Liver (tissue), 9 donors: ENCODE measurements around the gene SOX5. TPM values are rescaled to one million over a fixed set of nuclear protein-coding genes. Genes with fewer than 3 reads are reported as not detected.

ENCODE experiments used
- DNase-seq: peaks from one replicate; pipeline ENCODE4 v3.0.0-alpha.2; 2017; ENCODE audit warnings: low spot score
- H3K27ac ChIP-seq, 2 donors: one replicate each; pipeline ENCODE4 v1.7.0; 2013; ENCODE audit warnings: inconsistent platforms in 2 of 2, low read length in 2 of 2, control low read depth in 1 of 2, low read depth in 1 of 2, mild to moderate bottlenecking in 1 of 2
- H3K27me3 ChIP-seq, 4 donors: one replicate each; pipeline versions ENCODE4 v1.6.1 to v1.7.0; 2013; ENCODE audit warnings: low read length in 3 of 4, inconsistent platforms in 1 of 4, mild to moderate bottlenecking in 1 of 4, moderate library complexity in 1 of 4; ENCODE audit not compliant: control insufficient read depth in 4 of 4, insufficient read depth in 4 of 4
- H3K36me3 ChIP-seq, 4 donors: one replicate each; pipeline versions ENCODE4 v1.6.1 to v1.7.0; 2013; ENCODE audit warnings: low read length in 3 of 4, mild to moderate bottlenecking in 3 of 4, low read depth in 1 of 4, moderate library complexity in 1 of 4; ENCODE audit not compliant: control insufficient read depth in 4 of 4, insufficient read depth in 3 of 4
- H3K4me1 ChIP-seq, 4 donors: one replicate each; pipeline versions ENCODE4 v1.6.1 to v1.7.0; 2013; ENCODE audit warnings: low read length in 3 of 4, mild to moderate bottlenecking in 3 of 4, moderate library complexity in 1 of 4; ENCODE audit not compliant: control insufficient read depth in 4 of 4, insufficient read depth in 4 of 4
- H3K4me3 ChIP-seq, 3 donors: one replicate each; pipeline versions ENCODE4 v1.6.1 to v1.7.0; 2013; ENCODE audit warnings: low read length in 3 of 3, control low read depth in 1 of 3, low read depth in 1 of 3, mild to moderate bottlenecking in 1 of 3
- H3K9ac ChIP-seq, 2 donors: one replicate each; pipeline ENCODE4 v1.7.0; 2013; ENCODE audit warnings: low read length in 2 of 2, mild to moderate bottlenecking in 2 of 2, moderate library complexity in 2 of 2, control low read depth in 1 of 2, low read depth in 1 of 2
- H3K9me3 ChIP-seq, 4 donors: one replicate each; pipeline versions ENCODE4 v1.6.1 to v1.7.0; 2013; ENCODE audit warnings: low read length in 3 of 4; ENCODE audit not compliant: control insufficient read depth in 4 of 4
- CTCF ChIP-seq: fragments of 150-350 bp; IDR thresholded peaks from 2 replicates; pipeline ENCODE4 v1.5.1; 2017; ENCODE audit warnings: improper control_type of control experiment, low read depth, low read length; ENCODE audit not compliant: missing input control
- EGR1 ChIP-seq, 2 donors: IDR thresholded peaks; 2 replicates each; pipeline ENCODE4 v1.6.1; 2016 to 2018; ENCODE audit warnings: antibody characterized with exemption in 2 of 2, low read depth in 2 of 2
- FOXA1 ChIP-seq: IDR thresholded peaks from 2 replicates; pipeline ENCODE4 v1.6.1; 2016; ENCODE audit warnings: antibody characterized with exemption
- FOXA2 ChIP-seq: IDR thresholded peaks from 2 replicates; pipeline ENCODE4 v1.6.1; 2016; ENCODE audit warnings: antibody characterized with exemption
- GABPA ChIP-seq, 2 donors: IDR thresholded peaks in 1 of 2; conservative IDR thresholded peaks in 1 of 2; 2 replicates each; pipeline ENCODE4 v1.6.1; 2016; ENCODE audit warnings: antibody characterized with exemption in 2 of 2, mild to moderate bottlenecking in 1 of 2, moderate library complexity in 1 of 2
- HNF4A ChIP-seq, 2 donors: conservative IDR thresholded peaks; 2 replicates each; pipeline ENCODE4 v1.6.1; 2016; ENCODE audit warnings: antibody characterized with exemption in 2 of 2, mild to moderate bottlenecking in 2 of 2
- HNF4G ChIP-seq: IDR thresholded peaks from 2 replicates; pipeline ENCODE4 v1.6.1; 2016; ENCODE audit warnings: antibody characterized with exemption
- JUND ChIP-seq, 2 donors: IDR thresholded peaks; 2 replicates each; pipeline ENCODE4 v1.6.1; 2016; ENCODE audit warnings: antibody characterized with exemption in 2 of 2
- NR2F2 ChIP-seq: IDR thresholded peaks from 2 replicates; pipeline ENCODE4 v1.6.1; 2016; ENCODE audit warnings: antibody characterized with exemption
- RAD21 ChIP-seq, 2 donors: IDR thresholded peaks; 2 replicates each; pipeline ENCODE4 v1.6.1; 2016; ENCODE audit warnings: antibody characterized with exemption in 2 of 2, mild to moderate bottlenecking in 2 of 2
- REST ChIP-seq: IDR thresholded peaks from 2 replicates; pipeline ENCODE4 v1.6.1; 2016; ENCODE audit warnings: antibody characterized with exemption, mild to moderate bottlenecking
- RXRA ChIP-seq, 2 donors: IDR thresholded peaks; 2 replicates each; pipeline ENCODE4 v1.6.1; 2017 to 2018; ENCODE audit warnings: antibody characterized with exemption in 2 of 2, mild to moderate bottlenecking in 1 of 2
- SP1 ChIP-seq: IDR thresholded peaks from 2 replicates; pipeline ENCODE4 v1.6.1; 2018; ENCODE audit warnings: antibody characterized with exemption, mild to moderate bottlenecking
- TAF1 ChIP-seq: conservative IDR thresholded peaks from 2 replicates; pipeline ENCODE4 v1.6.1; 2016; ENCODE audit warnings: antibody characterized with exemption, mild to moderate bottlenecking
- YY1 ChIP-seq: IDR thresholded peaks from 2 replicates; pipeline ENCODE4 v1.6.1; 2016; ENCODE audit warnings: antibody characterized with exemption, mild to moderate bottlenecking
- WGBS: extraction: QIAGEN DNeasy Blood & Tissue Kit; methylation state at CpG from one replicate; pipeline ENCODE4 v1.1.7; 2013; 5-methylcytosine and 5-hydroxymethylcytosine counted together
- polyA plus RNA-seq, 2 donors: library from polyadenylated mRNA; stranded (reverse) in 1 of 2; unstranded in 1 of 2; fragments of 200-250 nt in 1 of 2; fragments of >200 nt in 1 of 2; fragmentation: Nextera tagmentation in 1 of 2; extraction: Ambion mirVana in 1 of 2; gene quantifications; one replicate each; pipeline versions ENCODE4 v1.2.1 to v1.2.3, GENCODE V29; 2013 to 2015
- total RNA-seq, 2 donors: library from RNA; depleted of rRNA; stranded (reverse); fragments of >200 nt; gene quantifications; one replicate each; pipeline ENCODE4 v1.2.3, GENCODE V29; 2014
- TF ChIP-seq, protein P1 (sequence below): IDR thresholded peaks from 2 replicates; pipeline ENCODE4 v1.6.1; 2016; ENCODE audit warnings: antibody characterized with exemption
- TF ChIP-seq, protein P2 (sequence below): IDR thresholded peaks from 2 replicates; pipeline ENCODE4 v1.6.1; 2016; ENCODE audit warnings: antibody characterized with exemption
- TF ChIP-seq, protein P3 (sequence below): IDR thresholded peaks from 2 replicates; pipeline ENCODE4 v1.6.1; 2016; ENCODE audit warnings: antibody characterized with exemption
- donor health status: healthy.
- donor health status: healthy.
- donor health status: healthy.
- donor health status: healthy.
- donor health status: healthy.

SOX5 gene
- total and polyA plus RNA-seq, 4 donors = 2.3 to 42.4 (median 12.3) TPM

DNA sequence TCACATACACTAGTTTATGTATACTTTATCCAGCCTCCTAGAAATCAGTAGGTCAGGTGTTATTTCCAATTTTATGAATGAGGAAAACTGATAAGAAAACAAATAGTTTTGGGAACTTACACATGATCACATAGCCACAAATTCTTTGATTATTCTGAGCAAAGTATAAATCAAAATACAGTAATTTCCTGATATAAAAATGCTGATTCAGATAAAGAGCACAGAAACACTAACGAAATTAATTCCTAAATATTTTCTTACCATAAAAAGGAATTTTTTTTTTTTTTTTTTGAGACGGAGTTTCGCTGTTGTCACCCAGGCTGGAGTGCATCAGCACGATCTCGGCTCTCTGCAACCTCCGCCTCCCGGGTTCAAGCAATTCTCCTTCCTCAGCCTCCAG is 275.4 kb downstream of the SOX5 start:
- no peak for TF ChIP-seq HNF4A (conservative IDR thresholded peaks at IDR 0.05)
- no peak for TF ChIP-seq FOXA1
- no peak for TF ChIP-seq EGR1 (IDR thresholded peaks at IDR 0.05; ENCODE audit: low read depth in 2 of 2)
- Histone ChIP-seq H3K27ac (no peak overlapping the region), H3K27me3 (no peaks in the 10 kb centered on the region), H3K36me3 (no peaks in the 10 kb centered on the region), H3K9me3 (no peaks in the 10 kb centered on the region), H3K9ac (no peak overlapping the region), H3K4me1 (no peaks in the 10 kb centered on the region), H3K4me3 (no peak overlapping the region)
- DNase-seq = no peak
- WGBS = 96% methylated on average over 7 of the region's 7 CpGs

- no peaks in the 10 kb centered on the region for H3K36me3 ChIP-seq
- 88% methylated on average over 3 of the region's 3 CpGs for whole genome bisulfite sequencing
- no peaks in the 10 kb centered on the region for H3K9me3 ChIP-seq
- no peaks in the 10 kb centered on the region for H3K4me1 ChIP-seq
- H3K9ac ChIP-seq = no peak overlapping the region
- H3K27me3 ChIP-seq = no peaks in the 10 kb centered on the region
- no peak overlapping the region for H3K27ac ChIP-seq
- TF ChIP-seq HNF4A (conservative IDR thresholded peaks at IDR 0.05) = no peak
- TF ChIP-seq, protein P1, sequence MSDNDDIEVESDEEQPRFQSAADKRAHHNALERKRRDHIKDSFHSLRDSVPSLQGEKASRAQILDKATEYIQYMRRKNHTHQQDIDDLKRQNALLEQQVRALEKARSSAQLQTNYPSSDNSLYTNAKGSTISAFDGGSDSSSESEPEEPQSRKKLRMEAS = no peak
- TF ChIP-seq FOXA2 = no peak
- TF ChIP-seq RAD21 (IDR thresholded peaks at IDR 0.05) = no peak
- TF ChIP-seq CTCF = no peak
- TF ChIP-seq HNF4G = no peak
- TF ChIP-seq JUND (IDR thresholded peaks at IDR 0.05) = no peak
- TF ChIP-seq, protein P2, sequence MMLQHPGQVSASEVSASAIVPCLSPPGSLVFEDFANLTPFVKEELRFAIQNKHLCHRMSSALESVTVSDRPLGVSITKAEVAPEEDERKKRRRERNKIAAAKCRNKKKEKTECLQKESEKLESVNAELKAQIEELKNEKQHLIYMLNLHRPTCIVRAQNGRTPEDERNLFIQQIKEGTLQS = no peak
- no peak for TF ChIP-seq NR2F2
- TF ChIP-seq RXRA (IDR thresholded peaks at IDR 0.05) = no peak
- TF ChIP-seq GABPA (IDR thresholded peaks at IDR 0.05 in 1 of 2, conservative IDR thresholded peaks at IDR 0.05 in 1 of 2) = no peak
- TF ChIP-seq SP1 = no peak
- TF ChIP-seq TAF1 = no peak
- TF ChIP-seq, protein P3, sequence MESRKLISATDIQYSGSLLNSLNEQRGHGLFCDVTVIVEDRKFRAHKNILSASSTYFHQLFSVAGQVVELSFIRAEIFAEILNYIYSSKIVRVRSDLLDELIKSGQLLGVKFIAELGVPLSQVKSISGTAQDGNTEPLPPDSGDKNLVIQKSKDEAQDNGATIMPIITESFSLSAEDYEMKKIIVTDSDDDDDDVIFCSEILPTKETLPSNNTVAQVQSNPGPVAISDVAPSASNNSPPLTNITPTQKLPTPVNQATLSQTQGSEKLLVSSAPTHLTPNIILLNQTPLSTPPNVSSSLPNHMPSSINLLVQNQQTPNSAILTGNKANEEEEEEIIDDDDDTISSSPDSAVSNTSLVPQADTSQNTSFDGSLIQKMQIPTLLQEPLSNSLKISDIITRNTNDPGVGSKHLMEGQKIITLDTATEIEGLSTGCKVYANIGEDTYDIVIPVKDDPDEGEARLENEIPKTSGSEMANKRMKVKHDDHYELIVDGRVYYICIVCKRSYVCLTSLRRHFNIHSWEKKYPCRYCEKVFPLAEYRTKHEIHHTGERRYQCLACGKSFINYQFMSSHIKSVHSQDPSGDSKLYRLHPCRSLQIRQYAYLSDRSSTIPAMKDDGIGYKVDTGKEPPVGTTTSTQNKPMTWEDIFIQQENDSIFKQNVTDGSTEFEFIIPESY = no peak
- no peak for TF ChIP-seq YY1
- no peak for TF ChIP-seq EGR1 (IDR thresholded peaks at IDR 0.05; ENCODE audit: low read depth in 2 of 2)
- TF ChIP-seq REST = no peak
- DNase-seq = no peak
- H3K4me3 ChIP-seq = no peak overlapping the region
Measured at GRCh38 chr12:23671881-23672280, 277.6 kb downstream of the SOX5 start.
